GM12878 (cell line): ENCODE measurements around the gene CNTNAP2. TPM values are rescaled to one million over a fixed set of nuclear protein-coding genes. Genes with fewer than 3 reads are reported as not detected.

Experiments used
- ATAC-seq: fragments of 200-7000 bp; cut with Tn5 transposase; 3 replicates; pipeline ENCODE4 v1.9.1; 2020; ENCODE audit warnings: mild to moderate bottlenecking, moderate library complexity
- BruUV-seq: library from RNA; stranded (reverse); fragments of 400-500 nt; replicated peaks from 2 replicates; lab custom pipeline; 2021; lab: Mats Ljungman, UMichigan
- CTCF ChIA-PET: fragments of 300-600 bp; sonication (Branson Sonifier 250); formaldehyde crosslinking; extraction: SDS; loops from one replicate; lab custom pipeline; 2021; ENCODE audit warnings: inconsistent platforms; lab: Yijun Ruan, JAX
- POLR2A ChIA-PET: fragments of 350-600 bp; formaldehyde crosslinking; extraction: SDS; loops from one replicate; lab custom pipeline; 2021; ENCODE audit warnings: inconsistent platforms; lab: Charles Lee
- RAD21 ChIA-PET: fragments of 300-600 bp; sonication (Branson Sonifier 250); formaldehyde crosslinking; loops from one replicate; lab custom pipeline; 2023; ENCODE audit warnings: antibody characterized with exemption; ENCODE audit not compliant: unreplicated experiment; lab: Charles Lee
- SMC1A ChIA-PET: fragments of 300-600 bp; sonication (Branson Sonifier 250); formaldehyde crosslinking; loops from one replicate; lab custom pipeline; 2023; ENCODE audit not compliant: unreplicated experiment, uncharacterized antibody; lab: Charles Lee
- DNase-seq: peaks from one replicate; pipeline ENCODE4 v3.0.0-alpha.2; 2011; ENCODE audit warnings: low read depth, low spot score
- FAIRE-seq: peaks from 3 replicates; lab custom pipeline; 2011; peaks lifted over from hg19 to GRCh38; lab: Jason Lieb, UNC
- H2AFZ ChIP-seq: 2 replicates; pipeline ENCODE4 v1.6.0; 2011; ENCODE audit warnings: low read depth, low read length, control low read depth; ENCODE audit not compliant: control insufficient read depth
- H3K27ac ChIP-seq: 2 replicates; pipeline ENCODE4 v1.5.1; 2011; ENCODE audit warnings: control low read depth; ENCODE audit not compliant: control insufficient read depth, insufficient read depth
- H3K27me3 ChIP-seq, 2 experiments: replicated peaks in 1 of 2; 2 replicates each; pipeline versions ENCODE4 v1.6.0 to v1.6.1; 2011; ENCODE audit warnings: low read length in 1 of 2; ENCODE audit not compliant: control insufficient read depth in 2 of 2, insufficient read depth in 2 of 2
- H3K36me3 ChIP-seq, 2 experiments: 2 replicates each; pipeline ENCODE4 v1.5.1; 2011; ENCODE audit warnings: low read length in 1 of 2; ENCODE audit not compliant: control insufficient read depth in 2 of 2, insufficient read depth in 2 of 2
- H3K4me1 ChIP-seq: 2 replicates; pipeline ENCODE4 v1.6.1; 2011; ENCODE audit warnings: mild to moderate bottlenecking, low read length, moderate library complexity, mixed read lengths; ENCODE audit not compliant: control insufficient read depth, insufficient read depth
- H3K4me2 ChIP-seq: 2 replicates; pipeline ENCODE4 v1.6.0; 2011; ENCODE audit warnings: control low read depth; ENCODE audit not compliant: control insufficient read depth, insufficient read depth
- H3K4me3 ChIP-seq: fragments of 200-600 bp; sonication (generic); 2 replicates; pipeline ENCODE4 v1.5.1; 2016
- H3K79me2 ChIP-seq: 2 replicates; pipeline ENCODE4 v1.6.0; 2011; ENCODE audit warnings: low read length; ENCODE audit not compliant: control insufficient read depth, insufficient read depth
- H3K9ac ChIP-seq: 2 replicates; pipeline ENCODE4 v1.8.0; 2011; ENCODE audit warnings: low read length, control low read depth, mixed read lengths; ENCODE audit not compliant: control insufficient read depth, insufficient read depth
- H3K9me3 ChIP-seq: replicated peaks from 3 replicates; pipeline ENCODE4 v1.5.1; 2011; ENCODE audit warnings: mild to moderate bottlenecking, low read length; ENCODE audit not compliant: control insufficient read depth, insufficient read depth
- H4K20me1 ChIP-seq: 2 replicates; pipeline ENCODE4 v1.6.0; 2011; ENCODE audit not compliant: control insufficient read depth, insufficient read depth
- ASH2L ChIP-seq: fragments of 300-600, 200-600 bp; sonication (generic); IDR thresholded peaks from 2 replicates; pipeline ENCODE4 v1.6.1; 2017; ENCODE audit warnings: low read depth, mild to moderate bottlenecking, borderline replicate concordance
- EP300 ChIP-seq, 2 experiments: fragments of 150-350 bp in 1 of 2; IDR thresholded peaks; 2 replicates each; pipeline ENCODE4 v1.6.1; 2011 to 2012; ENCODE audit warnings: low read depth in 2 of 2, low read length in 2 of 2, borderline replicate concordance in 1 of 2, improper control_type of control experiment in 1 of 2, inconsistent platforms in 1 of 2; ENCODE audit not compliant: control insufficient read depth in 1 of 2
- IRF4 ChIP-seq: IDR thresholded peaks from 2 replicates; pipeline ENCODE4 v1.6.1; 2011; ENCODE audit warnings: low read depth, low read length
- MEF2B ChIP-seq: fragments of 450-650 bp; IDR thresholded peaks from 2 replicates; pipeline ENCODE4 v1.6.1; 2018; ENCODE audit warnings: mild to moderate bottlenecking, moderate library complexity; ENCODE audit not compliant: partially characterized antibody, poor library complexity, severe bottlenecking
- RAD21 ChIP-seq: IDR thresholded peaks from 2 replicates; pipeline ENCODE4 v1.6.1; 2011; ENCODE audit warnings: mild to moderate bottlenecking, low read depth, low read length, moderate library complexity; ENCODE audit not compliant: insufficient read depth
- SUPT20H ChIP-seq: IDR thresholded peaks from 2 replicates; pipeline ENCODE4 v1.6.1; 2011; ENCODE audit warnings: low read depth, mild to moderate bottlenecking, low read length, moderate library complexity, borderline replicate concordance; ENCODE audit not compliant: control insufficient read depth
- TAF1 ChIP-seq: IDR thresholded peaks from 2 replicates; pipeline ENCODE4 v1.6.1; 2011; ENCODE audit warnings: mild to moderate bottlenecking, low read depth, low read length, borderline replicate concordance
- YBX1 ChIP-seq: fragments of 450-650 bp; IDR thresholded peaks from 2 replicates; pipeline ENCODE4 v1.6.1; 2016; ENCODE audit warnings: antibody characterized with exemption
- WGBS: methylation state at CpG from one replicate; pipeline ENCODE4 v1.1.6; 2016; ENCODE audit warnings: low lambda C conversion rate; ENCODE audit not compliant: insufficient replicate concordance, insufficient coverage; ENCODE audit errors: missing lambda C conversion rate; 5-methylcytosine and 5-hydroxymethylcytosine counted together
- in situ Hi-C: fragments of 300-500 bp; cut with MboI; formaldehyde crosslinking; loops from 9 replicates; pipeline ENCODE4 v1.14.3; 2018; ENCODE audit warnings: mixed read lengths
- intact Hi-C: fragments of 100-400 bp; cut with micrococcal nuclease; formaldehyde crosslinking; loops from one replicate; pipeline ENCODE4 v1.14.2; 2022; ENCODE audit not compliant: unreplicated experiment
- polyA plus RNA-seq, 11 experiments: library from polyadenylated mRNA; depleted of rRNA in 4 of 11; unstranded in 6 of 11; stranded (reverse) in 5 of 11; fragments of >200 nt; fragmentation: Nextera tagmentation in 4 of 11; fragmentation: Illumina TruSeq in 1 of 11; extraction: Ambion mirVana in 4 of 11; extraction: Trizol in 1 of 11; gene quantifications; 1 replicate in 1 of 11; 2 replicates in 10 of 11; pipeline versions ENCODE4 v1.2.1 to v1.2.3, GENCODE V29; 2011 to 2016; ENCODE audit warnings: inconsistent platforms in 2 of 11, missing spikeins in 2 of 11, low read depth in 1 of 11
- total RNA-seq, 4 experiments: library from RNA; depleted of rRNA in 3 of 4; stranded (reverse); fragments of >200 nt in 3 of 4; fragmentation: Illumina TruSeq in 1 of 4; extraction: Trizol in 1 of 4; gene quantifications; 2 replicates each; pipeline versions ENCODE4 v1.2.1 to v1.2.3, GENCODE V29; 2013 to 2021
- TF ChIP-seq, protein P1 (sequence below): fragments of 450-650 bp; IDR thresholded peaks from 2 replicates; pipeline ENCODE4 v1.6.1; 2017; ENCODE audit warnings: mild to moderate bottlenecking, moderate library complexity
- TF ChIP-seq, protein P2 (sequence below): IDR thresholded peaks from 2 replicates; pipeline ENCODE4 v1.6.1; 2011; ENCODE audit warnings: borderline replicate concordance, low read depth, mild to moderate bottlenecking, moderate library complexity, mixed read lengths, low read length; ENCODE audit not compliant: insufficient read depth; ENCODE audit errors: extremely low read length

Gene CNTNAP2
- total and polyA plus RNA-seq, 10 of the 15 experiments (the other 5 are each of a cell fraction or from before 2014, with no cell fraction given): 0.03 to 0.08 (median 0.03) TPM; not detected in 7

DNA sequence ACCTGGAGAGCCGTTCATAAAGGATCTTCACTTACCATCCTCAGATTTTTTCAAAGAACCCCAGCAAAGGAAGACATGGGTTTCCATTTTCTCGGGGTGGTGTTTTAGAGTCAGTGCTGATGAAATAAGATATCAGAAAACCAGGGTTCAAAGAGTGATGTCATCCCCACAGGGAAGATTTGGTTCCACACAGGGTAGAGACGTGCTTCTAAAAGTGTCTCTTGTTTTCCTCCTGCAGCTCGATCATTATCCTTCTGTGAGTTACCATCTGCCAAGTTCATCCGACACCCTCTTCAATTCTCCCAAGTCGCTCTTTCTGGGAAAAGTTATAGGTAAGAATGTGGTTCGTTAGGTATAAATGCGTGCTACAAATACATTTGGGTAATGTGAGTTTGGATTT is 2150.2 kb downstream of the CNTNAP2 start (continued):
- TF ChIP-seq ASH2L (no peak), RAD21 (no peak)
- TF ChIP-seq, protein P1, sequence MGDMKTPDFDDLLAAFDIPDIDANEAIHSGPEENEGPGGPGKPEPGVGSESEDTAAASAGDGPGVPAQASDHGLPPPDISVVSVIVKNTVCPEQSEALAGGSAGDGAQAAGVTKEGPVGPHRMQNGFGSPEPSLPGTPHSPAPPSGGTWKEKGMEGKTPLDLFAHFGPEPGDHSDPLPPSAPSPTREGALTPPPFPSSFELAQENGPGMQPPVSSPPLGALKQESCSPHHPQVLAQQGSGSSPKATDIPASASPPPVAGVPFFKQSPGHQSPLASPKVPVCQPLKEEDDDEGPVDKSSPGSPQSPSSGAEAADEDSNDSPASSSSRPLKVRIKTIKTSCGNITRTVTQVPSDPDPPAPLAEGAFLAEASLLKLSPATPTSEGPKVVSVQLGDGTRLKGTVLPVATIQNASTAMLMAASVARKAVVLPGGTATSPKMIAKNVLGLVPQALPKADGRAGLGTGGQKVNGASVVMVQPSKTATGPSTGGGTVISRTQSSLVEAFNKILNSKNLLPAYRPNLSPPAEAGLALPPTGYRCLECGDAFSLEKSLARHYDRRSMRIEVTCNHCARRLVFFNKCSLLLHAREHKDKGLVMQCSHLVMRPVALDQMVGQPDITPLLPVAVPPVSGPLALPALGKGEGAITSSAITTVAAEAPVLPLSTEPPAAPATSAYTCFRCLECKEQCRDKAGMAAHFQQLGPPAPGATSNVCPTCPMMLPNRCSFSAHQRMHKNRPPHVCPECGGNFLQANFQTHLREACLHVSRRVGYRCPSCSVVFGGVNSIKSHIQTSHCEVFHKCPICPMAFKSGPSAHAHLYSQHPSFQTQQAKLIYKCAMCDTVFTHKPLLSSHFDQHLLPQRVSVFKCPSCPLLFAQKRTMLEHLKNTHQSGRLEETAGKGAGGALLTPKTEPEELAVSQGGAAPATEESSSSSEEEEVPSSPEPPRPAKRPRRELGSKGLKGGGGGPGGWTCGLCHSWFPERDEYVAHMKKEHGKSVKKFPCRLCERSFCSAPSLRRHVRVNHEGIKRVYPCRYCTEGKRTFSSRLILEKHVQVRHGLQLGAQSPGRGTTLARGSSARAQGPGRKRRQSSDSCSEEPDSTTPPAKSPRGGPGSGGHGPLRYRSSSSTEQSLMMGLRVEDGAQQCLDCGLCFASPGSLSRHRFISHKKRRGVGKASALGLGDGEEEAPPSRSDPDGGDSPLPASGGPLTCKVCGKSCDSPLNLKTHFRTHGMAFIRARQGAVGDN: no peak

DNA sequence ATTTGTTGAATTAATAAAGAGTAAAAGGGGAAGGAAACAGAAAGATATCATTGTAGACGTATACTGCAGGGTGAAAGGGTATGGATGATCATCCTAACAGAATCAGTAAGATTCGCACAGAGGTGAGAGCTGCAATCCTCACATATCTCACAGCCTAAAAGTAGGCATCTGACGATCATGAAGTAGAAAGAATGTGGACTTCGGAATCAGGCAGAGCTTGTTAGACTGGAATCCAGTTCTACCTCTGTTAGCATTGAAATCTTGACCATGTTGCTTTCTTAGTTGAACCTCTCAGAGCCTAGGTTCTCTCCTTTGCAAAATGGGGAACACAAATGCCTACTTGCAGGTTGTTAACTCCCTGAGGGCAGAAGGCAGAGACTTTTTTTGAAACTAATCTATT is 2154.0 kb downstream of the CNTNAP2 start:
- no peaks in the 10 kb centered on the region for H3K4me1 ChIP-seq
- no peaks in the 10 kb centered on the region for H3K79me2 ChIP-seq
- peaks cover 0 to 1% of the 10 kb centered on the region in 2 experiments; a peak in 1 of 4 replicates for H3K27me3 ChIP-seq
- no peaks in the 10 kb centered on the region for H3K9me3 ChIP-seq
- RAD21 ChIA-PET: interaction anchor here (0.5 kb wide), 1 partner anchor 50 kb away, joined by 3 read pairs; no protein-coding TSS in a partner anchor
- H4K20me1 ChIP-seq: no peaks in the 10 kb centered on the region
- no peaks in the 10 kb centered on the region for H3K36me3 ChIP-seq
- no peak overlapping the region for H3K27ac ChIP-seq
- POLR2A ChIA-PET: no interaction called here
- FAIRE-seq (no peak), ATAC-seq (no peak), DNase-seq (no peak)
- H2AFZ ChIP-seq: no peak overlapping the region
- BruUV-seq: no TSS peak
- H3K9ac ChIP-seq: no peak overlapping the region
- SMC1A ChIA-PET: no interaction called here
- CTCF ChIA-PET: interaction anchor here (2.0 kb wide), 1 partner anchor 8 kb away, joined by 8 read pairs; no protein-coding TSS in a partner anchor
- H3K4me2 ChIP-seq: no peak overlapping the region
- 73% methylated on average over 4 of the region's 4 CpGs for WGBS
- intact Hi-C loops: no loop called here
- H3K4me3 ChIP-seq: no peak overlapping the region
- in situ Hi-C loops: loop anchor here (25.0 kb wide), 1 partner anchor 217 kb away; no protein-coding TSS in a partner anchor
- TF ChIP-seq SUPT20H: no peak
- TF ChIP-seq MEF2B: no peak
- TF ChIP-seq YBX1: no peak
- no peak for TF ChIP-seq EP300 (IDR thresholded peaks at IDR 0.05; ENCODE audit: borderline replicate concordance in 1 of 2, control insufficient read depth in 1 of 2, low read depth in 2 of 2, low read length in 2 of 2)
- no peak for TF ChIP-seq TAF1
- TF ChIP-seq, protein P1: no peak
- TF ChIP-seq, protein P2, sequence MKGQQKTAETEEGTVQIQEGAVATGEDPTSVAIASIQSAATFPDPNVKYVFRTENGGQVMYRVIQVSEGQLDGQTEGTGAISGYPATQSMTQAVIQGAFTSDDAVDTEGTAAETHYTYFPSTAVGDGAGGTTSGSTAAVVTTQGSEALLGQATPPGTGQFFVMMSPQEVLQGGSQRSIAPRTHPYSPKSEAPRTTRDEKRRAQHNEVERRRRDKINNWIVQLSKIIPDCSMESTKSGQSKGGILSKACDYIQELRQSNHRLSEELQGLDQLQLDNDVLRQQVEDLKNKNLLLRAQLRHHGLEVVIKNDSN: no peak
- TF ChIP-seq ASH2L: no peak
- no peak for TF ChIP-seq IRF4
